B cell (primary cell): ENCODE results near the gene DRC7. TPM values are rescaled to one million over a fixed set of nuclear protein-coding genes. Genes with fewer than 3 reads are reported as not detected.

Source experiments
- ATAC-seq: fragments of 200-7000 bp; cut with Tn5 transposase; one replicate; pipeline ENCODE4 v1.10.0; 2021; ENCODE audit warnings: low read depth, mild to moderate bottlenecking, moderate number of reproducible peaks, moderate library complexity
- CTCF ChIA-PET: fragments of 350-600 bp; sonication (Branson Sonifier 250); formaldehyde crosslinking; loops from one replicate; lab custom pipeline; 2021; ENCODE audit warnings: antibody characterized with exemption, inconsistent platforms; lab: Charles Lee
- POLR2A ChIA-PET: fragments of 350-600 bp; sonication (Branson Sonifier 250); formaldehyde crosslinking; loops from one replicate; lab custom pipeline; 2021; ENCODE audit warnings: antibody characterized with exemption; lab: Charles Lee
- DNase-seq: peaks from one replicate; pipeline ENCODE4 v3.0.0; 2013
- H2AFZ ChIP-seq: 2 replicates; pipeline ENCODE4 v1.6.1; 2012; ENCODE audit warnings: mild to moderate bottlenecking, low read depth, low read length; ENCODE audit not compliant: insufficient read depth, poor library complexity, severe bottlenecking
- H3K27ac ChIP-seq, 2 donors: 1 replicate in 1 of 2; 2 replicates in 1 of 2; pipeline ENCODE4 v1.5.1; 2012 to 2013; ENCODE audit warnings: low read length in 2 of 2, mild to moderate bottlenecking in 2 of 2, moderate library complexity in 1 of 2
- H3K27me3 ChIP-seq, 4 experiments: fragments of 200-600 bp in 1 of 4; sonication (generic) in 1 of 4; replicated peaks in 1 of 4; 1 replicate in 2 of 4; 2 replicates in 2 of 4; pipeline versions ENCODE4 v1.6.1 to v1.7.0; 2013 to 2016; ENCODE audit warnings: low read length in 3 of 4, mild to moderate bottlenecking in 2 of 4, mixed read lengths in 1 of 4, moderate library complexity in 1 of 4; ENCODE audit not compliant: insufficient read depth in 4 of 4, control insufficient read depth in 3 of 4; ENCODE audit errors: control extremely low read depth in 1 of 4
- H3K36me3 ChIP-seq, 2 experiments: replicated peaks in 1 of 2; 1 replicate in 1 of 2; 2 replicates in 1 of 2; pipeline versions ENCODE4 v1.6.1 to v1.7.1; 2013; ENCODE audit warnings: low read length in 1 of 2; ENCODE audit not compliant: insufficient read depth in 2 of 2, control insufficient read depth in 1 of 2; ENCODE audit errors: control extremely low read depth in 1 of 2, extremely low read depth in 1 of 2
- H3K4me1 ChIP-seq, 2 donors: fragments of 200-600 bp in 1 of 2; sonication (generic) in 1 of 2; 1 replicate in 1 of 2; 2 replicates in 1 of 2; pipeline versions ENCODE4 v1.5.1 to v1.6.1; 2013 to 2017; ENCODE audit warnings: low read length in 2 of 2; ENCODE audit not compliant: control insufficient read depth in 2 of 2, insufficient read depth in 2 of 2
- H3K4me2 ChIP-seq: replicated peaks from 2 replicates; pipeline ENCODE3; 2012; ENCODE audit warnings: mild to moderate bottlenecking, low read depth, low read length; ENCODE audit not compliant: poor library complexity, severe bottlenecking
- H3K4me3 ChIP-seq, 5 experiments: fragments of 200-600 bp in 1 of 5; sonication (generic) in 1 of 5; 1 replicate in 3 of 5; 2 replicates in 2 of 5; pipeline versions ENCODE4 v1.5.1 to v1.7.0; 2011 to 2016; ENCODE audit warnings: low read length in 4 of 5, mild to moderate bottlenecking in 4 of 5, low read depth in 2 of 5, control low read depth in 1 of 5, moderate library complexity in 1 of 5; ENCODE audit not compliant: insufficient read depth in 1 of 5; ENCODE audit errors: control extremely low read depth in 1 of 5, extremely low read depth in 1 of 5
- H3K79me2 ChIP-seq: fragments of 200-600 bp; sonication (generic); one replicate; pipeline ENCODE4 v1.6.0; 2016; ENCODE audit warnings: low read length; ENCODE audit not compliant: control insufficient read depth, insufficient read depth
- H3K9ac ChIP-seq: fragments of 200-600 bp; sonication (generic); 2 replicates; pipeline ENCODE4 v1.6.1; 2017; ENCODE audit warnings: mild to moderate bottlenecking, low read length, moderate library complexity
- H3K9me3 ChIP-seq, 3 donors: one replicate each; pipeline versions ENCODE4 v1.6.1 to v1.7.1; 2013; ENCODE audit warnings: low read length in 2 of 3; ENCODE audit not compliant: control insufficient read depth in 2 of 3, insufficient read depth in 1 of 3; ENCODE audit errors: control extremely low read depth in 1 of 3
- H4K20me1 ChIP-seq: 2 replicates; pipeline ENCODE4 v1.6.0; 2012; ENCODE audit warnings: mild to moderate bottlenecking, low read length; ENCODE audit not compliant: insufficient read depth, control insufficient read depth, poor library complexity, severe bottlenecking
- H3K27ac Mint-ChIP-seq: one replicate; pipeline ENCODE4 v1.8.0; 2021; ENCODE audit warnings: mixed read lengths
- H3K27me3 Mint-ChIP-seq: one replicate; pipeline ENCODE4 v1.8.0; 2021; ENCODE audit warnings: mixed read lengths
- H3K4me1 Mint-ChIP-seq: one replicate; pipeline ENCODE4 v1.8.0; 2021; ENCODE audit warnings: mixed read lengths
- H3K4me3 Mint-ChIP-seq: one replicate; pipeline ENCODE4 v1.8.0; 2021; ENCODE audit warnings: mixed read lengths
- H3K9me3 Mint-ChIP-seq: one replicate; pipeline ENCODE4 v1.8.0; 2022; ENCODE audit warnings: mixed read lengths; ENCODE audit not compliant: insufficient read depth
- CTCF ChIP-seq: fragments of 200-600 bp; IDR thresholded peaks from one replicate; pipeline ENCODE4 v1.8.0; 2022; ENCODE audit warnings: antibody characterized with exemption, mild to moderate bottlenecking
- EZH2 ChIP-seq: IDR thresholded peaks from 2 replicates; pipeline ENCODE4 v1.6.1; 2012; ENCODE audit warnings: borderline replicate concordance, low read depth, mild to moderate bottlenecking, moderate library complexity, low read length; ENCODE audit not compliant: insufficient read depth, poor library complexity, severe bottlenecking
- WGBS: methylation state at CpG from one replicate; pipeline ENCODE4 v1.1.5; 2013; ENCODE audit warnings: missing lambda C conversion rate; ENCODE audit not compliant: insufficient coverage; 5-methylcytosine and 5-hydroxymethylcytosine counted together
- intact Hi-C: fragments of 100-400 bp; cut with micrococcal nuclease; formaldehyde crosslinking; loops from one replicate; pipeline ENCODE4 v1.10.0; 2022
- polyA plus RNA-seq: library from polyadenylated mRNA; depleted of rRNA; stranded (reverse); fragments of >200 nt; gene quantifications from 2 replicates; pipeline ENCODE4 v1.2.3, GENCODE V29; 2012
- total RNA-seq, 2 donors: library from RNA; stranded (reverse); fragments of 120-200 nt in 1 of 2; gene quantifications; 1 replicate in 1 of 2; 2 replicates in 1 of 2; pipeline versions ENCODE4 v1.2.3 to v1.2.4, GENCODE V29; 2013 to 2022

DRC7 gene
- total and polyA plus RNA-seq, 2 donors (not counting 1 experiment from before 2014, with no cell fraction given) = 0.12 to 0.22 TPM

GRCh38 chr16:57672416-57672815, 22.2 kb upstream of the DRC7 start:
- Mint-ChIP-seq H3K4me1 (no peaks in the 10 kb centered on the region), H3K27me3 (peaks cover 18% of the 10 kb centered on the region), H3K4me3 (no peak overlapping the region), H3K9me3 (no peaks in the 10 kb centered on the region), H3K27ac (no peak overlapping the region)
- TF ChIP-seq EZH2 (no peak), CTCF (no peak)
- Histone ChIP-seq H3K4me3 (no peak overlapping the region), H3K9ac (no peak overlapping the region), H2AFZ (no peak overlapping the region), H3K36me3 (no peaks in the 10 kb centered on the region), H3K4me2 (no peak overlapping the region), H4K20me1 (no peaks in the 10 kb centered on the region), H3K27me3 (peaks cover 0 to 4% (median 2%) of the 10 kb centered on the region in 4 experiments), H3K4me1 (no peaks in the 10 kb centered on the region), H3K27ac (no peak overlapping the region), H3K9me3 (no peaks in the 10 kb centered on the region), H3K79me2 (no peaks in the 10 kb centered on the region)
- ATAC-seq = no peak
- ChIA-PET CTCF (interaction anchor here (0.7 kb wide), 1 partner anchor 22 kb away, joined by 3 read pairs; no protein-coding TSS in a partner anchor), POLR2A (no interaction called here)
- intact Hi-C loops = no loop called here
- 40% methylated on average over 1 of the region's 3 CpGs for WGBS
- no peak for DNase-seq

- CTCF ChIA-PET = no interaction called here
- DNase-seq = no peak
- no peak for ATAC-seq
- no peaks in the 10 kb centered on the region for H3K79me2 ChIP-seq
- H2AFZ ChIP-seq = no peak overlapping the region
- 100% methylated on average over 1 of the region's 2 CpGs for WGBS
- H3K27me3 Mint-ChIP-seq = peaks cover 18% of the 10 kb centered on the region
- H3K27ac ChIP-seq = no peak overlapping the region
- no peaks in the 10 kb centered on the region for H4K20me1 ChIP-seq
- no peaks in the 10 kb centered on the region for H3K4me1 Mint-ChIP-seq
- intact Hi-C loops = no loop called here
- H3K9me3 Mint-ChIP-seq = no peaks in the 10 kb centered on the region
- TF ChIP-seq CTCF (no peak), EZH2 (no peak)
- POLR2A ChIA-PET = no interaction called here
- H3K4me2 ChIP-seq = no peak overlapping the region
- no peak overlapping the region for H3K4me3 ChIP-seq
- no peaks in the 10 kb centered on the region for H3K4me1 ChIP-seq
- H3K27ac Mint-ChIP-seq = no peak overlapping the region
- H3K9ac ChIP-seq = no peak overlapping the region
- no peak overlapping the region for H3K4me3 Mint-ChIP-seq
- H3K9me3 ChIP-seq = no peaks in the 10 kb centered on the region
- H3K36me3 ChIP-seq = no peaks in the 10 kb centered on the region
- H3K27me3 ChIP-seq = peaks cover 0 to 4% (median 2%) of the 10 kb centered on the region in 4 experiments
Measured at GRCh38 chr16:57672824-57673223, 21.8 kb upstream of the DRC7 start.
